GM21528 (cell line): Measurements from ENCODE around the gene OARD1.

Experiments
- ATAC-seq: cut with Tn5 transposase; IDR thresholded peaks from one replicate; pipeline ENCODE4 v1.9.1; 2021; ENCODE audit warnings: mild to moderate bottlenecking, moderate library complexity; ENCODE audit not compliant: unreplicated experiment, low FRiP score

OARD1 gene

GRCh38 chr6:41075651-41076626 is 3.8 kb upstream of the OARD1 start:
- no peak for ATAC-seq

GRCh38 chr6:41074692-41075436 is 2.7 kb upstream of the OARD1 start:
- no peak for ATAC-seq

- ATAC-seq: no peak
Measured at GRCh38 chr6:41073968-41074691, 2.0 kb upstream of the OARD1 start.

GRCh38 chr6:41073203-41073967 is 1.2 kb upstream of the OARD1 start:
- peak; percentile 31 for ATAC-seq

GRCh38 chr6:41072836-41073202 is 663 bp upstream of the OARD1 start, which contains the start of gene NFYA:
TSS of gene NFYA (plus strand) at chr6:41072974. CDS start at chr6:41079090, 6,116 bp downstream.
- peak; percentile 67 for ATAC-seq

GRCh38 chr6:41071501-41071922 is 644 bp downstream of the OARD1 start:
- no peak for ATAC-seq

- no peak for ATAC-seq
Measured at GRCh38 chr6:41066867-41067304, 5.3 kb downstream of the OARD1 start.

GRCh38 chr6:41065550-41066026 is 6.6 kb downstream of the OARD1 start:
- ATAC-seq: no peak

- ATAC-seq: no peak
Measured at GRCh38 chr6:41064841-41065240, 7.3 kb downstream of the OARD1 start.

GRCh38 chr6:41063884-41064285 is 8.3 kb downstream of the OARD1 start:
- ATAC-seq: no peak

GRCh38 chr6:41062056-41062455 is 10.1 kb downstream of the OARD1 start:
- ATAC-seq: no peak

- ATAC-seq: no peak
Measured at GRCh38 chr6:41061196-41061726, 10.9 kb downstream of the OARD1 start.

GRCh38 chr6:41059556-41059955 is 12.6 kb downstream of the OARD1 start:
- ATAC-seq: no peak

- ATAC-seq: no peak
Measured at GRCh38 chr6:41058783-41059181, 13.4 kb downstream of the OARD1 start.

- ATAC-seq: no peak
Measured at GRCh38 chr6:41056768-41057490, 15.2 kb downstream of the OARD1 start.

GRCh38 chr6:41055149-41055548 is 17.0 kb downstream of the OARD1 start:
- no peak for ATAC-seq

GRCh38 chr6:41054511-41054910 is 17.6 kb downstream of the OARD1 start:
- ATAC-seq: no peak

- ATAC-seq: no peak
Measured at GRCh38 chr6:41053041-41053440, 19.1 kb downstream of the OARD1 start, which contains the start of gene APOBEC2. TSS of gene APOBEC2 (plus strand) at chr6:41053202. CDS start at chr6:41053348, 146 bp downstream.

- ATAC-seq: no peak
Measured at GRCh38 chr6:41051873-41052272, 20.3 kb downstream of the OARD1 start.
